K562 (cell line): Measurements from ENCODE around the gene P2RY8. TPM values are rescaled to one million over a fixed set of nuclear protein-coding genes. Genes with fewer than 3 reads are reported as not detected.

ENCODE experiments used
- ATAC-seq: fragments of 200-7000 bp; cut with Tn5 transposase; 3 replicates; pipeline ENCODE4 v1.9.1; 2020; ENCODE audit warnings: moderate library complexity
- BruUV-seq: library from RNA; stranded (reverse); fragments of 400-500 nt; replicated peaks from 2 replicates; lab custom pipeline; 2021; lab: Mats Ljungman, UMichigan
- CTCF ChIA-PET: fragments of 300-600 bp; formaldehyde crosslinking; extraction: SDS; loops from one replicate; lab custom pipeline; 2021; ENCODE audit warnings: low intra/inter-chr PET ratio; lab: Yijun Ruan, JAX
- POLR2A ChIA-PET: fragments of 300-600, 350-650 bp; sonication (Branson Sonifier 250); formaldehyde crosslinking; extraction: SDS; loops from one replicate; lab custom pipeline; 2021; ENCODE audit warnings: antibody characterized with exemption, inconsistent platforms; lab: Yijun Ruan, JAX
- DNase-seq, 4 experiments: peaks; one replicate each; pipeline versions ENCODE4 v3.0.0 to v3.0.0-alpha.2; 2011 to 2018; ENCODE audit warnings: low spot score in 3 of 4, mixed read lengths in 3 of 4; ENCODE audit errors: extremely low read depth in 1 of 4
- FAIRE-seq: peaks from 2 replicates; lab custom pipeline; 2011; peaks lifted over from hg19 to GRCh38; lab: Jason Lieb, UNC
- H2AFZ ChIP-seq: 2 replicates; pipeline ENCODE4 v1.6.0; 2011; ENCODE audit warnings: low read depth, low read length, control low read depth, inconsistent platforms
- H3K27ac ChIP-seq: fragments of 200-600 bp; 3 replicates; pipeline ENCODE4 v1.8.0; 2011; ENCODE audit warnings: low read depth, mild to moderate bottlenecking, control low read depth, inconsistent platforms, low read length, moderate library complexity, mixed read lengths; ENCODE audit errors: extremely low read depth
- H3K27me3 ChIP-seq, 2 experiments: fragments of 300-600 bp in 1 of 2; 2 replicates in 1 of 2; 3 replicates in 1 of 2; pipeline versions ENCODE4 v1.6.0 to v1.8.0; 2011; ENCODE audit warnings: inconsistent platforms in 2 of 2, low read length in 2 of 2, mild to moderate bottlenecking in 1 of 2, mixed read lengths in 1 of 2, moderate library complexity in 1 of 2; ENCODE audit not compliant: control insufficient read depth in 2 of 2, insufficient read depth in 2 of 2
- H3K36me3 ChIP-seq: fragments of 300-600 bp; 3 replicates; pipeline ENCODE4 v1.8.0; 2011; ENCODE audit warnings: mild to moderate bottlenecking, low read length, inconsistent platforms; ENCODE audit not compliant: control insufficient read depth, insufficient read depth
- H3K4me1 ChIP-seq, 2 experiments: fragments of 200-600 bp in 1 of 2; replicated peaks in 1 of 2; 2 replicates in 1 of 2; 3 replicates in 1 of 2; pipeline versions ENCODE4 v1.5.1 to v1.8.0; 2011; ENCODE audit warnings: inconsistent platforms in 2 of 2, low read length in 2 of 2, mild to moderate bottlenecking in 1 of 2, mixed read lengths in 1 of 2, moderate library complexity in 1 of 2; ENCODE audit not compliant: control insufficient read depth in 2 of 2, insufficient read depth in 2 of 2
- H3K4me2 ChIP-seq: 2 replicates; pipeline ENCODE4 v1.6.1; 2011; ENCODE audit warnings: low read length, control low read depth, inconsistent platforms, mixed read lengths; ENCODE audit not compliant: insufficient read depth
- H3K4me3 ChIP-seq: fragments of 200-600 bp; sonication (generic), shearing (Covaris generic); 2 replicates; pipeline ENCODE4 v1.5.1; 2016; ENCODE audit warnings: control low read depth, inconsistent platforms
- H3K79me2 ChIP-seq: fragments of 200-600 bp; 3 replicates; pipeline ENCODE4 v1.8.0; 2011; ENCODE audit warnings: low read length, inconsistent platforms; ENCODE audit not compliant: control insufficient read depth, insufficient read depth
- H3K9ac ChIP-seq, 2 experiments: 2 replicates each; pipeline versions ENCODE4 v1.6.0 to v1.6.1; 2011; ENCODE audit warnings: low read depth in 2 of 2, low read length in 2 of 2, control low read depth in 1 of 2, inconsistent platforms in 1 of 2, mild to moderate bottlenecking in 1 of 2, mixed read lengths in 1 of 2; ENCODE audit not compliant: insufficient read depth in 1 of 2
- H3K9me1 ChIP-seq: one replicate; pipeline ENCODE4 v1.6.0; 2011; ENCODE audit warnings: inconsistent platforms, mild to moderate bottlenecking, low read length, moderate library complexity; ENCODE audit not compliant: control insufficient read depth, insufficient read depth
- H3K9me3 ChIP-seq: replicated peaks from 2 replicates; pipeline ENCODE4 v1.5.1; 2011; ENCODE audit warnings: low read depth, low read length, inconsistent platforms; ENCODE audit not compliant: control insufficient read depth, insufficient read depth
- H4K20me1 ChIP-seq: replicated peaks from 2 replicates; pipeline ENCODE4 v1.6.1; 2011; ENCODE audit warnings: low read length, inconsistent platforms, mixed read lengths; ENCODE audit not compliant: control insufficient read depth, insufficient read depth
- ARNT ChIP-seq, 2 experiments: fragments of 450-650 bp; IDR thresholded peaks; 2 replicates each; pipeline ENCODE4 v1.6.1; 2016; ENCODE audit warnings: mild to moderate bottlenecking in 1 of 2
- BRD4 ChIP-seq: fragments of 200-600 bp; sonication (generic); IDR thresholded peaks from 2 replicates; pipeline ENCODE4 v1.6.1; 2017; ENCODE audit warnings: inconsistent platforms
- NR1H2 ChIP-seq: sonication (generic); formaldehyde crosslinking; IDR thresholded peaks from 2 replicates; pipeline ENCODE4 v1.4.0; 2020; ENCODE audit warnings: mild to moderate bottlenecking, missing genetic modification reagents
- SRSF7 ChIP-seq: fragments of 200-400 bp; formaldehyde crosslinking; optimal IDR thresholded peaks from 2 replicates; pipeline ENCODE3; 2017; ENCODE audit warnings: mild to moderate bottlenecking, low read depth, low read length
- TAF7 ChIP-seq: fragments of 450-650 bp; IDR thresholded peaks from 2 replicates; pipeline ENCODE4 v1.6.1; 2016; ENCODE audit warnings: missing genetic modification characterization, missing compliant biosample characterization
- TSHZ1 ChIP-seq: fragments of 250-450 bp; sonication (Bioruptor Pico); IDR thresholded peaks from 2 replicates; pipeline ENCODE4 v1.4.0; 2020; ENCODE audit warnings: mild to moderate bottlenecking, moderate library complexity
- ZFP91 ChIP-seq: sonication (generic); formaldehyde crosslinking; IDR thresholded peaks from 2 replicates; pipeline ENCODE4 v1.8.0; 2022; ENCODE audit warnings: mild to moderate bottlenecking, missing genetic modification reagents
- ZKSCAN1 ChIP-seq: fragments of 150-350 bp; IDR thresholded peaks from 2 replicates; pipeline ENCODE4 v1.6.1; 2016; ENCODE audit warnings: low read depth, low read length
- ZNF133 ChIP-seq: fragments of 250-450 bp; sonication (Bioruptor Pico); IDR thresholded peaks from 2 replicates; pipeline ENCODE4 v1.4.0; 2020; ENCODE audit warnings: mild to moderate bottlenecking
- ZNF57 ChIP-seq: fragments of 450-650 bp; formaldehyde crosslinking; IDR thresholded peaks from 2 replicates; pipeline ENCODE4 v1.4.0; 2020; ENCODE audit warnings: mild to moderate bottlenecking, moderate library complexity
- ZNF780A ChIP-seq: fragments of 250-450 bp; sonication (Bioruptor Pico); IDR thresholded peaks from 2 replicates; pipeline ENCODE4 v1.5.0; 2021; ENCODE audit warnings: mild to moderate bottlenecking
- WGBS: fragments of 100-300 bp; shearing (Covaris generic); methylation state at CpG from one replicate; pipeline ENCODE4 v1.1.6; 2016; ENCODE audit warnings: low coverage, mixed read lengths; ENCODE audit not compliant: insufficient coverage; ENCODE audit errors: missing lambda C conversion rate; 5-methylcytosine and 5-hydroxymethylcytosine counted together
- in situ Hi-C: fragments of 300-500 bp; cut with MboI; formaldehyde crosslinking; loops from 4 replicates; pipeline ENCODE4 v1.15.0; 2018; ENCODE audit warnings: inconsistent platforms, mixed read lengths
- intact Hi-C: fragments of 100-400 bp; cut with micrococcal nuclease; formaldehyde crosslinking; loops from 2 replicates; pipeline ENCODE4 v1.14.2; 2022
- polyA plus RNA-seq, 8 experiments: library from polyadenylated mRNA; depleted of rRNA in 4 of 8; stranded (reverse) in 5 of 8; unstranded in 3 of 8; fragments of >200 nt; fragmentation: Nextera tagmentation in 2 of 8; fragmentation: Illumina TruSeq in 1 of 8; extraction: Ambion mirVana in 2 of 8; extraction: Trizol in 1 of 8; gene quantifications; 2 replicates each; pipeline versions ENCODE4 v1.2.1 to v1.2.3, GENCODE V29; 2011 to 2014; ENCODE audit warnings: inconsistent platforms in 1 of 8, missing spikeins in 1 of 8
- total RNA-seq, 7 experiments: library from RNA; depleted of rRNA in 6 of 7; stranded (reverse); fragments of >200 nt in 6 of 7; fragmentation: Illumina TruSeq in 2 of 7; extraction: Trizol in 2 of 7; gene quantifications; 2 replicates each; pipeline versions ENCODE4 v1.2.1 to v1.2.3, GENCODE V29; 2011 to 2021; ENCODE audit warnings: low replicate concordance in 1 of 7

Gene P2RY8
- total and polyA plus RNA-seq, 9 of the 15 experiments (the other 6 are each of a cell fraction or from before 2014, with no cell fraction given), result 0.04 to 0.69 (median 0.08) TPM; not detected in 3

- no peak for FAIRE-seq
- Histone ChIP-seq H3K9ac (no peak overlapping the region), H3K9me1 (no peaks in the 10 kb centered on the region), H3K79me2 (no peaks in the 10 kb centered on the region), H3K36me3 (no peaks in the 10 kb centered on the region), H3K27me3 (no peaks in the 10 kb centered on the region), H3K4me2 (no peak overlapping the region), H2AFZ (no peak overlapping the region), H3K4me3 (no peak overlapping the region), H3K9me3 (no peaks in the 10 kb centered on the region), H4K20me1 (no peaks in the 10 kb centered on the region), H3K27ac (no peak overlapping the region), H3K4me1 (no peaks in the 10 kb centered on the region)
- WGBS, result 0% methylated on average over 6 of the region's 6 CpGs
- intact Hi-C loops (no loop called here), in situ Hi-C loops (loop anchor here (10.0 kb wide), 1 partner anchor 112 kb away; no protein-coding TSS in a partner anchor)
- no TSS peak for BruUV-seq
- CTCF ChIA-PET, result no interaction called here
- POLR2A ChIA-PET, result no interaction called here
- ATAC-seq, result no peak
- no peak for DNase-seq
- TF ChIP-seq ARNT (IDR thresholded peaks at IDR 0.05) (no peak), TSHZ1 (CRISPR knock-in tag) (no peak), ZNF57 (CRISPR knock-in tag) (no peak), ZNF133 (CRISPR knock-in tag) (no peak), SRSF7 (no peak), ZKSCAN1 (no peak), ZNF780A (CRISPR knock-in tag) (no peak), TAF7 (tag) (no peak), ZFP91 (no peak), NR1H2 (CRISPR knock-in tag) (no peak), BRD4 (no peak)
Observed at GRCh38 chrX:1576201-1576992, 39.4 kb upstream of the P2RY8 start.
